HG03442 (cell line): ENCODE data around the gene TAS1R3.

Experiments used
- ATAC-seq: cut with Tn5 transposase; IDR thresholded peaks from one replicate; pipeline ENCODE4 v1.9.1; 2021; ENCODE audit warnings: mild to moderate bottlenecking, moderate library complexity; ENCODE audit not compliant: unreplicated experiment

Gene TAS1R3

GRCh38 chr1:1331068-1331965 is at the start of gene TAS1R3:
Gene TAS1R3 (plus strand): TSS chr1:1331280. CDS start chr1:1331346, 66 bp downstream.
- no peak for ATAC-seq

GRCh38 chr1:1281533-1282321 is 49.4 kb upstream of the TAS1R3 start:
- ATAC-seq: no peak

- no peak for ATAC-seq
Measured at GRCh38 chr1:1282998-1283397, 48.1 kb upstream of the TAS1R3 start.

GRCh38 chr1:1283821-1284220 is 47.3 kb upstream of the TAS1R3 start:
- ATAC-seq: no peak

GRCh38 chr1:1284221-1285101 is 46.6 kb upstream of the TAS1R3 start:
- no peak for ATAC-seq

GRCh38 chr1:1285102-1285571 is 45.9 kb upstream of the TAS1R3 start:
- no peak for ATAC-seq

GRCh38 chr1:1285611-1286311 is 45.3 kb upstream of the TAS1R3 start:
- ATAC-seq: no peak

GRCh38 chr1:1286313-1287261 is 44.5 kb upstream of the TAS1R3 start:
- ATAC-seq: no peak

GRCh38 chr1:1287288-1288110 is 43.6 kb upstream of the TAS1R3 start:
- no peak for ATAC-seq

GRCh38 chr1:1290238-1290731 is 40.8 kb upstream of the TAS1R3 start:
- ATAC-seq: no peak

- ATAC-seq: no peak
Measured at GRCh38 chr1:1291023-1291528, 40.0 kb upstream of the TAS1R3 start.

GRCh38 chr1:1291548-1292441 is 39.3 kb upstream of the TAS1R3 start:
- no peak for ATAC-seq

GRCh38 chr1:1292442-1292779 is 38.7 kb upstream of the TAS1R3 start:
- no peak for ATAC-seq

GRCh38 chr1:1292851-1293250 is 38.2 kb upstream of the TAS1R3 start:
- no peak for ATAC-seq

- ATAC-seq: no peak
Measured at GRCh38 chr1:1293263-1294249, 37.5 kb upstream of the TAS1R3 start.
